Testis (tissue), 2 donors: ENCODE measurements around the gene HEG1.

ENCODE experiments used
- CTCF ChIP-seq, 3 experiments: fragments of 450-650 bp in 2 of 3; fragments of 200-600 bp in 1 of 3; sonication (generic) in 1 of 3; IDR thresholded peaks; one replicate each; pipeline ENCODE4 v1.5.1; 2016 to 2019; ENCODE audit warnings: antibody characterized with exemption in 3 of 3, mild to moderate bottlenecking in 2 of 3, moderate library complexity in 1 of 3
- POLR2A ChIP-seq: fragments of 450-650 bp; IDR thresholded peaks from one replicate; pipeline ENCODE4 v1.6.1; 2017; ENCODE audit warnings: antibody characterized with exemption, mild to moderate bottlenecking, moderate library complexity

GRCh38 chr3:124938896-124939295 lies 116.9 kb downstream of the HEG1 start:
- TF ChIP-seq CTCF (IDR thresholded peaks at IDR 0.05): no peak
- no peak for TF ChIP-seq POLR2A
